Breast epithelium (tissue), 4 donors: Measurements from ENCODE around the gene FLNB. TPM values are rescaled to one million over a fixed set of nuclear protein-coding genes. Genes with fewer than 3 reads are reported as not detected.

Experiments
- DNase-seq, 2 donors: peaks; one replicate each; pipeline ENCODE4 v3.0.0-alpha.2; 2019; ENCODE audit warnings: low spot score in 2 of 2
- H3K27ac ChIP-seq, 2 donors: fragments of 200-600 bp; sonication (generic) in 1 of 2; one replicate each; pipeline ENCODE4 v1.5.1; 2016 to 2019; ENCODE audit warnings: mild to moderate bottlenecking in 1 of 2
- H3K27me3 ChIP-seq, 2 donors: fragments of 200-600 bp; sonication (generic) in 1 of 2; one replicate each; pipeline versions ENCODE4 v1.5.1 to v1.6.0; 2017 to 2019; ENCODE audit warnings: control low read depth in 1 of 2, mild to moderate bottlenecking in 1 of 2
- H3K36me3 ChIP-seq: fragments of 200-600 bp; one replicate; pipeline ENCODE4 v1.5.1; 2019
- H3K4me1 ChIP-seq, 2 donors: fragments of 200-600 bp; sonication (generic); one replicate each; pipeline ENCODE4 v1.5.1; 2016 to 2019; ENCODE audit warnings: control low read depth in 1 of 2
- H3K4me3 ChIP-seq, 3 donors: fragments of 200-600 bp; sonication (generic); 1 replicate in 2 of 3; 2 replicates in 1 of 3; pipeline ENCODE4 v1.5.1; 2016 to 2019; ENCODE audit warnings: mild to moderate bottlenecking in 3 of 3, moderate library complexity in 2 of 3
- H3K9me3 ChIP-seq, 2 donors: fragments of 200-600 bp; sonication (generic) in 1 of 2; one replicate each; pipeline ENCODE4 v1.5.1; 2016 to 2019; ENCODE audit warnings: control low read depth in 1 of 2
- POLR2A ChIP-seq: fragments of 450-650 bp; IDR thresholded peaks from one replicate; pipeline ENCODE4 v1.6.1; 2016; ENCODE audit warnings: antibody characterized with exemption, mild to moderate bottlenecking, moderate library complexity
- POLR2AphosphoS5 ChIP-seq, 3 donors: sonication (generic); formaldehyde crosslinking; IDR thresholded peaks; one replicate each; pipeline ENCODE4 v1.6.1; 2017; ENCODE audit warnings: antibody characterized with exemption in 3 of 3
- intact Hi-C: fragments of 100-400 bp; cut with DNase I; formaldehyde crosslinking; loops from one replicate; pipeline ENCODE4 v1.15.1; 2023; ENCODE audit warnings: low total_unique reads
- total RNA-seq, 3 donors: library from RNA; depleted of rRNA; stranded (reverse); fragments of >200 nt; gene quantifications; one replicate each; pipeline ENCODE4 v1.1.0, GENCODE V29; 2016
- TF ChIP-seq, protein P1 (sequence below), 3 donors: fragments of 450-650 bp; IDR thresholded peaks; one replicate each; pipeline ENCODE4 v1.5.1; 2016 to 2017; ENCODE audit warnings: antibody characterized with exemption in 3 of 3, mild to moderate bottlenecking in 3 of 3, moderate library complexity in 3 of 3

Gene FLNB
- total RNA-seq, 3 donors from 2014 or later: 40.3 to 242 (median 164) TPM

- intact Hi-C loops: no loop called here
- TF ChIP-seq, protein P1, sequence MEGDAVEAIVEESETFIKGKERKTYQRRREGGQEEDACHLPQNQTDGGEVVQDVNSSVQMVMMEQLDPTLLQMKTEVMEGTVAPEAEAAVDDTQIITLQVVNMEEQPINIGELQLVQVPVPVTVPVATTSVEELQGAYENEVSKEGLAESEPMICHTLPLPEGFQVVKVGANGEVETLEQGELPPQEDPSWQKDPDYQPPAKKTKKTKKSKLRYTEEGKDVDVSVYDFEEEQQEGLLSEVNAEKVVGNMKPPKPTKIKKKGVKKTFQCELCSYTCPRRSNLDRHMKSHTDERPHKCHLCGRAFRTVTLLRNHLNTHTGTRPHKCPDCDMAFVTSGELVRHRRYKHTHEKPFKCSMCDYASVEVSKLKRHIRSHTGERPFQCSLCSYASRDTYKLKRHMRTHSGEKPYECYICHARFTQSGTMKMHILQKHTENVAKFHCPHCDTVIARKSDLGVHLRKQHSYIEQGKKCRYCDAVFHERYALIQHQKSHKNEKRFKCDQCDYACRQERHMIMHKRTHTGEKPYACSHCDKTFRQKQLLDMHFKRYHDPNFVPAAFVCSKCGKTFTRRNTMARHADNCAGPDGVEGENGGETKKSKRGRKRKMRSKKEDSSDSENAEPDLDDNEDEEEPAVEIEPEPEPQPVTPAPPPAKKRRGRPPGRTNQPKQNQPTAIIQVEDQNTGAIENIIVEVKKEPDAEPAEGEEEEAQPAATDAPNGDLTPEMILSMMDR (IDR thresholded peaks at IDR 0.05): no peak
- TF ChIP-seq POLR2AphosphoS5 (IDR thresholded peaks at IDR 0.05): peak in 1 of 3 donors; percentile 28
- H3K4me1 ChIP-seq: no peaks in the 10 kb centered on the region
- H3K4me3 ChIP-seq: no peak overlapping the region
- DNase-seq: no peak
- H3K36me3 ChIP-seq: no peaks in the 10 kb centered on the region
- H3K27me3 ChIP-seq: no peaks in the 10 kb centered on the region
- H3K27ac ChIP-seq: no peak overlapping the region
- no peaks in the 10 kb centered on the region for H3K9me3 ChIP-seq
These were observed 112.0 kb downstream of the FLNB start for GRCh38 chr3:58120075-58120812.

- H3K4me1 ChIP-seq: no peaks in the 10 kb centered on the region
- no peak overlapping the region for H3K27ac ChIP-seq
- no peaks in the 10 kb centered on the region for H3K27me3 ChIP-seq
- TF ChIP-seq, protein P1 (IDR thresholded peaks at IDR 0.05): no peak
- H3K9me3 ChIP-seq: no peaks in the 10 kb centered on the region
- no peak for DNase-seq
- intact Hi-C loops: no loop called here
- no peaks in the 10 kb centered on the region for H3K36me3 ChIP-seq
- no peak overlapping the region for H3K4me3 ChIP-seq
These were observed 113.0 kb downstream of the FLNB start for GRCh38 chr3:58121183-58121582.

GRCh38 chr3:58122936-58123700 lies 114.9 kb downstream of the FLNB start:
- no peaks in the 10 kb centered on the region for H3K36me3 ChIP-seq
- no peaks in the 10 kb centered on the region for H3K9me3 ChIP-seq
- intact Hi-C loops: no loop called here
- no peak overlapping the region for H3K27ac ChIP-seq
- H3K27me3 ChIP-seq: no peaks in the 10 kb centered on the region
- no peak for DNase-seq
- TF ChIP-seq POLR2A: no peak
- H3K4me1 ChIP-seq: no peaks in the 10 kb centered on the region
- no peak overlapping the region for H3K4me3 ChIP-seq

- H3K27ac ChIP-seq: no peak overlapping the region
- H3K4me1 ChIP-seq: no peaks in the 10 kb centered on the region
- no peaks in the 10 kb centered on the region for H3K27me3 ChIP-seq
- TF ChIP-seq POLR2A (no peak), POLR2AphosphoS5 (IDR thresholded peaks at IDR 0.05) (no peak)
- TF ChIP-seq, protein P1 (IDR thresholded peaks at IDR 0.05): no peak
- intact Hi-C loops: no loop called here
- no peaks in the 10 kb centered on the region for H3K36me3 ChIP-seq
- no peak overlapping the region for H3K4me3 ChIP-seq
- no peak for DNase-seq
- H3K9me3 ChIP-seq: no peaks in the 10 kb centered on the region
These were observed 116.2 kb downstream of the FLNB start for GRCh38 chr3:58124387-58124786.

DNA sequence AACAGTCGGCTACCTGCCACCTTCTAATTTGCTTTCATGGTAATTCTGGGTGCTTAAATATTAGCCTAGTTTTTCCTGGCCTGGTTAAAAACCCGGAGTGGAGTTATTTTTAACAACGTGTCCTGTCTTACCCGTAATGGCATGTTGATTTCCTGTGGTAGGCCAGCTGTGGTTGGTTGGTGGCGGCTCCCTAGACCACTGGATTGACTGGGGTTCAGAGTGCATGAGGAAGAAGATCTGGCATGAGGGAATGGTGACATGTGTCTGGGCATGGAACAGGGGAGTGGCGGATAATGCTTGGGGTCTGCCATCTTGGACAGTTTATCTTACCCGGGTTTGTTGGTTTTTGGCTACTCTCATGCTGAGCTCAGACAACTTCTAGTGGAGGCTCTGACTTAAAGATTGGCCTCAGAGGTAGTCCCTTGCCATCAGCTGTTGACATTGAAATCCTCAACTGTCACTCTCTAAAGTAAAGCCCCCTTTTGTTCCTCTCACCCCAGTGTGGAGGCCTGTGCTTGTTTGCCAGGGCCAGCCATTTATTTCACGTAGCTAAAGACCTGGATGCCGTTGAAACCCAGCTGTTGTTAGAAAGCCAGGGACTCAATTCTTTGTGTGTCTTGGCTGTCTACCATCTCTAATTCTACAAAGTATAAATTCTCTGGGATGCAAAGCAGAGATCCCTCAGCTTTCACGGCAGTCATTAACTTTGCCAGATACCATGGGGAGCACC lies 121.0 kb downstream of the FLNB start:
- no peaks in the 10 kb centered on the region for H3K4me1 ChIP-seq
- no peak overlapping the region for H3K27ac ChIP-seq
- intact Hi-C loops: no loop called here
- no peaks in the 10 kb centered on the region for H3K9me3 ChIP-seq
- H3K27me3 ChIP-seq: no peaks in the 10 kb centered on the region
- H3K4me3 ChIP-seq: no peak overlapping the region
- H3K36me3 ChIP-seq: no peaks in the 10 kb centered on the region
- DNase-seq: no peak
- TF ChIP-seq POLR2AphosphoS5 (IDR thresholded peaks at IDR 0.05) (no peak), POLR2A (no peak)
- TF ChIP-seq, protein P1 (IDR thresholded peaks at IDR 0.05): no peak
